Kidney (tissue), 14 donors: ENCODE measurements around the gene GLI1. TPM values are rescaled to one million over a fixed set of nuclear protein-coding genes. Genes with fewer than 3 reads are reported as not detected.

Experiments
- DNase-seq, 5 donors: peaks; one replicate each; pipeline ENCODE4 v3.0.0-alpha.2; 2013 to 2020
- FAIRE-seq: peaks from 2 replicates; lab custom pipeline; 2012; peaks lifted over from hg19 to GRCh38; lab: Jason Lieb, UNC
- H3K27ac ChIP-seq, 2 donors: one replicate each; pipeline ENCODE4 v1.7.0; 2013; ENCODE audit warnings: low read depth in 2 of 2, low read length in 2 of 2, inconsistent platforms in 1 of 2
- H3K27me3 ChIP-seq: one replicate; pipeline ENCODE4 v1.7.1; 2013; ENCODE audit warnings: low read length, inconsistent platforms; ENCODE audit not compliant: control insufficient read depth, insufficient read depth
- H3K36me3 ChIP-seq, 3 donors: one replicate each; pipeline versions ENCODE4 v1.7.0 to v1.7.1; 2013; ENCODE audit warnings: low read length in 3 of 3, control low read depth in 1 of 3, inconsistent platforms in 1 of 3; ENCODE audit not compliant: insufficient read depth in 3 of 3, control insufficient read depth in 2 of 3
- H3K4me1 ChIP-seq, 3 donors: one replicate each; pipeline versions ENCODE4 v1.7.0 to v1.7.1; 2013; ENCODE audit warnings: low read length in 3 of 3, inconsistent platforms in 1 of 3, low read depth in 1 of 3; ENCODE audit not compliant: control insufficient read depth in 2 of 3, insufficient read depth in 2 of 3
- H3K4me3 ChIP-seq, 3 donors: one replicate each; pipeline versions ENCODE4 v1.7.0 to v1.8.1; 2013; ENCODE audit warnings: low read length in 3 of 3, control low read depth in 1 of 3, inconsistent platforms in 1 of 3
- H3K9ac ChIP-seq, 3 donors: one replicate each; pipeline versions ENCODE4 v1.7.0 to v1.7.1; 2013; ENCODE audit warnings: low read length in 3 of 3, control low read depth in 1 of 3, inconsistent platforms in 1 of 3
- H3K9me3 ChIP-seq, 3 donors: one replicate each; pipeline versions ENCODE4 v1.7.0 to v1.7.1; 2013; ENCODE audit warnings: low read length in 3 of 3, control low read depth in 1 of 3, inconsistent platforms in 1 of 3; ENCODE audit not compliant: control insufficient read depth in 2 of 3, insufficient read depth in 1 of 3
- intact Hi-C: fragments of 100-400 bp; cut with DNase I; formaldehyde crosslinking; loops from one replicate; pipeline ENCODE4 v1.11.1; 2022
- polyA plus RNA-seq: library from polyadenylated mRNA; stranded (reverse); fragments of 350-450 nt; fragmentation: Illumina TruSeq; extraction: RNeasy Lipid Tissue Mini Kit (QIAGEN cat#74804); gene quantifications from one replicate; pipeline ENCODE4 v1.2.3, GENCODE V29; 2014; ENCODE audit warnings: low read depth, low replicate concordance; ENCODE audit not compliant: insufficient read depth
- total RNA-seq: library from RNA; stranded (reverse); fragmentation: NEBNext Ultra II Directional; extraction: Animal tissue kit (Norgen Biotek cat#: 25700); gene quantifications from one replicate; pipeline ENCODE4 v1.2.1, GENCODE V29; 2021
- TF ChIP-seq, protein P1 (sequence below): IDR thresholded peaks from 3 replicates; pipeline ENCODE4 v1.5.1; 2012; ENCODE audit warnings: mild to moderate bottlenecking, moderate library complexity, borderline replicate concordance; ENCODE audit not compliant: insufficient read depth; ENCODE audit errors: extremely low read depth
- donor health status: control.
- donor health status: control.
- donor health status: control.
- donor health status: control.
- donor health status: control.
- donor health status: DM: yes; HTN: yes; CAD: no.
- donor health status: Normal renal cell carcinoma (clear cell type).

The GLI1 gene
- total and polyA plus RNA-seq, 2 donors from 2014 or later, result 1.4 to 2.8 TPM

DNA sequence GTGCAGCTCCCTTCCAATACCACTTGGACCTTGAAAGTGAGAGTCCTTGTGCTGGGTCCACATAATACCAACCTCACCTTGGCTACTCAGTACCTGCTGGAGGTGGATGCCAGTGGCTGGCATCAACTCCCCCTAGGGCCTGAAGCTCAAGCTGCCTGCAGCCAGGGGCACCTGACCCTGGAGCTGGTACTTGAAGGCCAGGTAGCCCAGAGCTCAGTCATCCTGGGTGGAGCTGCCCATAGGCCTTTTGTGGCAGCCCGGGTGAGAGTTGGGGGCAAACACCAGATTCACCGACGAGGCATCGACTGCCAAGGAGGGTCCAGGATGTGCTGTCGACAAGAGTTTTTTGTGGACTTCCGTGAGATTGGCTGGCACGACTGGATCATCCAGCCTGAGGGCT is 10.2 kb upstream of the GLI1 start:
- Histone ChIP-seq H3K27me3 (no peaks in the 10 kb centered on the region), H3K4me3 (no peak overlapping the region), H3K36me3 (no peaks in the 10 kb centered on the region), H3K27ac (no peak overlapping the region), H3K4me1 (peaks cover 0 to 3% (median 0%) of the 10 kb centered on the region in 3 donors), H3K9me3 (no peaks in the 10 kb centered on the region), H3K9ac (no peak overlapping the region)
- TF ChIP-seq, protein P1, sequence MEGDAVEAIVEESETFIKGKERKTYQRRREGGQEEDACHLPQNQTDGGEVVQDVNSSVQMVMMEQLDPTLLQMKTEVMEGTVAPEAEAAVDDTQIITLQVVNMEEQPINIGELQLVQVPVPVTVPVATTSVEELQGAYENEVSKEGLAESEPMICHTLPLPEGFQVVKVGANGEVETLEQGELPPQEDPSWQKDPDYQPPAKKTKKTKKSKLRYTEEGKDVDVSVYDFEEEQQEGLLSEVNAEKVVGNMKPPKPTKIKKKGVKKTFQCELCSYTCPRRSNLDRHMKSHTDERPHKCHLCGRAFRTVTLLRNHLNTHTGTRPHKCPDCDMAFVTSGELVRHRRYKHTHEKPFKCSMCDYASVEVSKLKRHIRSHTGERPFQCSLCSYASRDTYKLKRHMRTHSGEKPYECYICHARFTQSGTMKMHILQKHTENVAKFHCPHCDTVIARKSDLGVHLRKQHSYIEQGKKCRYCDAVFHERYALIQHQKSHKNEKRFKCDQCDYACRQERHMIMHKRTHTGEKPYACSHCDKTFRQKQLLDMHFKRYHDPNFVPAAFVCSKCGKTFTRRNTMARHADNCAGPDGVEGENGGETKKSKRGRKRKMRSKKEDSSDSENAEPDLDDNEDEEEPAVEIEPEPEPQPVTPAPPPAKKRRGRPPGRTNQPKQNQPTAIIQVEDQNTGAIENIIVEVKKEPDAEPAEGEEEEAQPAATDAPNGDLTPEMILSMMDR, result no peak
- intact Hi-C loops, result loop anchor here (5.0 kb wide), 1 partner anchor 142 kb away; no protein-coding TSS in a partner anchor
- no peak for FAIRE-seq
- no peak for DNase-seq

DNA sequence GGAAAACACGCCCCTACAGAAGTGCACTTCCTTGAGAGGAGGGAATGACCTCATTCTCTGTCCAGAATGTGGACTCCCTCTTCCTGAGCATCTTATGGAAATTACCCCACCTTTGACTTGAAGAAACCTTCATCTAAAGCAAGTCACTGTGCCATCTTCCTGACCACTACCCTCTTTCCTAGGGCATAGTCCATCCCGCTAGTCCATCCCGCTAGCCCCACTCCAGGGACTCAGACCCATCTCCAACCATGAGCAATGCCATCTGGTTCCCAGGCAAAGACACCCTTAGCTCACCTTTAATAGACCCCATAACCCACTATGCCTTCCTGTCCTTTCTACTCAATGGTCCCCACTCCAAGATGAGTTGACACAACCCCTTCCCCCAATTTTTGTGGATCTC is 9.5 kb upstream of the GLI1 start:
- Histone ChIP-seq H3K27ac (no peak overlapping the region), H3K36me3 (no peaks in the 10 kb centered on the region), H3K9me3 (no peaks in the 10 kb centered on the region), H3K4me1 (peaks cover 0 to 3% (median 0%) of the 10 kb centered on the region in 3 donors), H3K4me3 (no peak overlapping the region), H3K27me3 (no peaks in the 10 kb centered on the region), H3K9ac (no peak overlapping the region)
- intact Hi-C loops, result loop anchor here (10.0 kb wide), 1 partner anchor 185 kb away; no protein-coding TSS in a partner anchor
- TF ChIP-seq, protein P1, result no peak
- no peak for DNase-seq
- FAIRE-seq, result no peak

DNA sequence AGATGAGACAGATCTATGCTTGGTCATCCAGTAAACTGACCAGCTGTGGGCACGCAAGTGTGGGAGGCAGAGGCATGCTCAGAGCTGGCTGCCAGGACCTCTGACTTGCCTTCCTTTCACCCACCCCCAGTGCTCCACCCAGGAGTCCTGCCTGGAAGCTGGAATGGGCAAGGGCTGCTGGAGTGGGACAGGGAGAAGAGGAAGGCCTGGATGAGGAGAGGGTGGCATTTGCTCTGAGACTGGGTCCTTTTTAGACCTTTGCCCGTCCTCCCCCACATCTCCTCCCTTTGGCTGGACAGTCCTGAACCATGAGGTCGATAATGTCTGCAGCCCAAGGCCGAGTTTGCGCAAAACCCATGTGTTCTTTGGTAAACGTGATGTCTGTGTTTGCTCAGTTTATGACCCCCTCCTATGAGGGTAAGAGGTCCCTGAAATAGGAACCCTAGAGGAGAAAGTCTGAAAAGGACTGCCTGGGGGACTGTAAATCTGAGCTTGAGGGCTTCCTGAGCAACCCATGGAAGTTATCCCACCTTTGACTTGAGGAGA is 8.3 kb upstream of the GLI1 start:
- Histone ChIP-seq H3K4me3 (no peak overlapping the region), H3K27me3 (no peaks in the 10 kb centered on the region), H3K36me3 (no peaks in the 10 kb centered on the region), H3K9me3 (no peaks in the 10 kb centered on the region), H3K4me1 (peaks cover 0 to 4% (median 3%) of the 10 kb centered on the region in 3 donors), H3K9ac (no peak overlapping the region), H3K27ac (no peak overlapping the region)
- FAIRE-seq (no peak), DNase-seq (no peak)
- intact Hi-C loops, result loop anchor here (10.0 kb wide), 1 partner anchor 187 kb away; no protein-coding TSS in a partner anchor
- TF ChIP-seq, protein P1, result no peak
